Measurements from ENCODE around the gene WNK1. TPM values are rescaled to one million over a fixed set of nuclear protein-coding genes. Genes with fewer than 3 reads are reported as not detected.
A peak's percentile ranks its signal among the peaks of the same experiment; 100 is the strongest.

The WNK1 gene
- polyA plus RNA-seq, 3 donors = 8.7 to 57.2 (median 20.9) TPM

- H3K9me3 Mint-ChIP-seq = no peaks in the 10 kb centered on the region
- Histone ChIP-seq H3K27me3 (ENCODE audit: control insufficient read depth in 2 of 2, insufficient read depth in 2 of 2, low read length in 2 of 2) (no peaks in the 10 kb centered on the region), H3K27ac (ENCODE audit: low read depth in 1 of 2, low read length in 2 of 2) (no peak overlapping the region), H3K9ac (ENCODE audit: insufficient read depth, low read length, poor library complexity, severe bottlenecking) (no peak overlapping the region), H4K20me1 (ENCODE audit: insufficient read depth, low read length) (peaks cover 7% of the 10 kb centered on the region), H3K4me2 (replicated peaks; ENCODE audit: extremely low read depth, low read length, poor library complexity, severe bottlenecking) (no peak overlapping the region), H3K4me1 (ENCODE audit: control insufficient read depth in 1 of 2, insufficient read depth in 2 of 2, low read length in 2 of 2) (no peaks in the 10 kb centered on the region), H3K9me3 (replicated peaks in 1 of 2; ENCODE audit: control insufficient read depth in 1 of 2, insufficient read depth in 1 of 2, low read length in 2 of 2) (no peaks in the 10 kb centered on the region), H3K4me3 (replicated peaks in 1 of 3; ENCODE audit: low read depth in 2 of 3, low read length in 3 of 3) (no peak overlapping the region), H3K36me3 (replicated peaks in 1 of 2; ENCODE audit: control insufficient read depth in 1 of 2, insufficient read depth in 2 of 2, low read length in 2 of 2) (peaks cover 90 to 94% of the 10 kb centered on the region in 2 donors), H2AFZ (ENCODE audit: insufficient read depth, low read depth, low read length, poor library complexity, severe bottlenecking) (no peak overlapping the region), H3K79me2 (ENCODE audit: insufficient read depth, low read length) (no peaks in the 10 kb centered on the region)
- H3K36me3 Mint-ChIP-seq = peaks cover 78 to 81% of the 10 kb centered on the region in 2 donors
- WGBS (ENCODE audit: insufficient coverage) = 60% methylated on average over 1 of the region's 4 CpGs
- no peak overlapping the region for H3K27ac Mint-ChIP-seq
- no peaks in the 10 kb centered on the region for H3K27me3 Mint-ChIP-seq (ENCODE audit: low read depth in 3 of 3)
- H3K4me1 Mint-ChIP-seq = no peaks in the 10 kb centered on the region
- H3K4me3 Mint-ChIP-seq = no peak overlapping the region
- DNase-seq = no peak
- TF ChIP-seq CTCF (IDR thresholded peaks at IDR 0.05) = no peak
- intact Hi-C loops (cut with micrococcal nuclease) = no loop called here
Observed at GRCh38 chr12:880656-881055, 128.3 kb downstream of the WNK1 start.

- Mint-ChIP-seq H3K36me3 (peaks cover 89 to 98% of the 10 kb centered on the region in 2 donors), H3K4me3 (no peak overlapping the region), H3K9me3 (no peaks in the 10 kb centered on the region), H3K27me3 (ENCODE audit: low read depth in 3 of 3) (peaks cover 0 to 1% (median 0%) of the 10 kb centered on the region in 3 donors), H3K4me1 (no peaks in the 10 kb centered on the region), H3K27ac (peak overlapping the region in 2 of 7 donors; percentile 22 to 55)
- no peaks in the 10 kb centered on the region for H3K27me3 ChIP-seq (ENCODE audit: control insufficient read depth in 2 of 2, insufficient read depth in 2 of 2, low read length in 2 of 2)
- H4K20me1 ChIP-seq (ENCODE audit: insufficient read depth, low read length) = no peaks in the 10 kb centered on the region
- no peak overlapping the region for H3K4me2 ChIP-seq (replicated peaks; ENCODE audit: extremely low read depth, low read length, poor library complexity, severe bottlenecking)
- peaks cover 98 to 100% of the 10 kb centered on the region in 2 donors for H3K36me3 ChIP-seq (replicated peaks in 1 of 2; ENCODE audit: control insufficient read depth in 1 of 2, insufficient read depth in 2 of 2, low read length in 2 of 2)
- no peaks in the 10 kb centered on the region for H3K79me2 ChIP-seq (ENCODE audit: insufficient read depth, low read length)
- no peaks in the 10 kb centered on the region for H3K9me3 ChIP-seq (replicated peaks in 1 of 2; ENCODE audit: control insufficient read depth in 1 of 2, insufficient read depth in 1 of 2, low read length in 2 of 2)
- no peak for DNase-seq
- H3K9ac ChIP-seq (ENCODE audit: insufficient read depth, low read length, poor library complexity, severe bottlenecking) = no peak overlapping the region
- H3K4me3 ChIP-seq (replicated peaks in 1 of 3; ENCODE audit: low read depth in 2 of 3, low read length in 3 of 3) = no peak overlapping the region
- intact Hi-C loops (cut with micrococcal nuclease) = no loop called here
- H3K27ac ChIP-seq (ENCODE audit: low read depth in 1 of 2, low read length in 2 of 2) = no peak overlapping the region
- 98% methylated on average over 5 of the region's 5 CpGs for WGBS (ENCODE audit: insufficient coverage)
- no peaks in the 10 kb centered on the region for H3K4me1 ChIP-seq (ENCODE audit: control insufficient read depth in 1 of 2, insufficient read depth in 2 of 2, low read length in 2 of 2)
- H2AFZ ChIP-seq (ENCODE audit: insufficient read depth, low read depth, low read length, poor library complexity, severe bottlenecking) = no peak overlapping the region
- TF ChIP-seq CTCF (IDR thresholded peaks at IDR 0.05) = no peak
Observed at GRCh38 chr12:884746-885414, 132.5 kb downstream of the WNK1 start.
